Stimulated activated naive CD8-positive, alpha-beta T cell treated with anti-CD3 and anti-CD28 coated beads, Interleukin-15, amount 100 ng/mL, for 72 hours (primary cell): ENCODE data around the gene NTNG2.

Source experiments
- ATAC-seq: fragments of 150-1000 bp; cut with Tn5 transposase; 2 replicates; pipeline ENCODE4 v1.10.0; 2021; ENCODE audit warnings: mild to moderate bottlenecking, moderate library complexity
- DNase-seq, 2 donors: peaks; one replicate each; pipeline ENCODE4 v3.0.0; 2021 to 2022
- H3K27ac Mint-ChIP-seq, 2 donors: one replicate each; pipeline ENCODE4 v1.8.0; 2022; ENCODE audit warnings: mild to moderate bottlenecking in 2 of 2, mixed read lengths in 2 of 2, moderate library complexity in 2 of 2
- H3K27me3 Mint-ChIP-seq: one replicate; pipeline ENCODE4 v1.8.0; 2022; ENCODE audit warnings: mixed read lengths
- H3K4me1 Mint-ChIP-seq: one replicate; pipeline ENCODE4 v1.8.0; 2022; ENCODE audit warnings: mild to moderate bottlenecking, mixed read lengths
- H3K4me3 Mint-ChIP-seq, 2 donors: one replicate each; pipeline ENCODE4 v1.8.0; 2022; ENCODE audit warnings: mild to moderate bottlenecking in 2 of 2, mixed read lengths in 2 of 2, moderate library complexity in 1 of 2
- H3K9me3 Mint-ChIP-seq, 2 donors: one replicate each; pipeline ENCODE4 v1.8.0; 2022; ENCODE audit warnings: mixed read lengths in 2 of 2

Gene NTNG2

DNA sequence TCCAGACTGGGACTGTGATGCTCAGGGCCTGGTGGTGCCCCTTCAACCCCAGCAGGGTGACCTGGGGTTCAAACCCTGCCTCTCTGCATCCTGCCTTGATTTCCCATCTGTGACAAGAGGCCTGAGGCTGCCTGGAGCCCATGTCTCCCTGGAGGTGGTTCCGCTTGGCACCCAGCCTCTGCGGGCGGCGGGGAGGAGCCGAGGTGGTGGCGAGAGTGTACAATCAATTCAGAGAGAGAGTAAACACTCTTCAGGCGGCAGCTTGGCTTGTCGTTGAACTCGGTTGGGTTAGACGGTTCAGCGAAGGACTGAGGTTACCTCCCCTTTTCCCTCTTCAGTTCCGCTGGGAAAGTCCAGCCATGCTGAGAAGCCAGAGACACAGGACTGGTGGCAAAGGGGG lies 39.3 kb downstream of the NTNG2 start:
- ATAC-seq, result no peak
- Mint-ChIP-seq H3K4me1 (no peaks in the 10 kb centered on the region), H3K27me3 (peaks cover 25% of the 10 kb centered on the region), H3K9me3 (peaks cover 0 to 9% of the 10 kb centered on the region in 2 donors), H3K4me3 (no peak overlapping the region), H3K27ac (no peak overlapping the region)
- DNase-seq, result no peak

DNA sequence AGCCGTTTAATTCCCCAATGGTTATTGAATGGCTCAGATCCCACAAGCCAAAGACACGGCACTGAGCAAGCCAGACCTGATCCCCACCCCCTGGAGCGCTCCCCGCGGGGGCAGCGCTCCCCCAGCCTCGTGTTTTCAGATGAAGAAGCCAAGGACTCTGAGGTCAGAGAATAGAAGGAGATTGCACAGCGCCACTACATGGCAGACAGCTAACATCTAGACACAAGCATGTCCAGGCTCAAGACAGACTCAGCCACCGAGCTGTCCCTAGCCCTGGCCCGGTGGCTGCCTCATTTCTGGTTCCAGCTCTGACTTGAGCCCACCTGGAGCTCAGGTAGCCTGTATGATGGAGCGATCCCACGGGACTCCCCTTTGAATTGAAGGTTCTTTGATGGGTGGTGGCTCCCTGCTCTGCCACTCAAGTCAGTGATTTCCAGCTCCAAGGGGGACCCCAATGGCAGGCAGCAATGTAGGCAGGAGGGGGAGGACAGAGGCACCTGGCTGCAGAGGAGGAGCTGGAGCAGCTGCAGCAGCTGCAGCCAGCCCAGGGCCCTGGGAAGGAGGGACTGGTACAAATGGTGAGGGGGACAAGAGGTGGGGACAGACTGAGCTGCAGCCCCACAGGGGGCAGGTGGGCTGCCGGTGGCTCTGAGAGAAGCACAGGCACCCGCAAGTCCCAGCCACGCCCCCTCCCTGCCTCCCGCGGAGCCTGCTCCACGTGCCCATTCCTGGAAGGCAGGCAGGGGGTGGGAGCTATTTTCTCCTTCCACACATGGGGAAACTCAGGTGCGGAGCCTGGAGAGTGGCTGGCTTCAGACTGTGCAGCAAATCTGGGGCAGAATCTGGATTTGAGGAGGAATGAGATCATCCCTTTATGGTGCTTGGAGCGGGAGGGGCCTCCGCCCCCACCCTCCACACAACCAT lies 40.2 kb downstream of the NTNG2 start:
- Mint-ChIP-seq H3K9me3 (peaks cover 0 to 9% of the 10 kb centered on the region in 2 donors), H3K27ac (no peak overlapping the region), H3K4me1 (no peaks in the 10 kb centered on the region), H3K4me3 (no peak overlapping the region), H3K27me3 (peaks cover 25% of the 10 kb centered on the region)
- DNase-seq (no peak), ATAC-seq (no peak)

DNA sequence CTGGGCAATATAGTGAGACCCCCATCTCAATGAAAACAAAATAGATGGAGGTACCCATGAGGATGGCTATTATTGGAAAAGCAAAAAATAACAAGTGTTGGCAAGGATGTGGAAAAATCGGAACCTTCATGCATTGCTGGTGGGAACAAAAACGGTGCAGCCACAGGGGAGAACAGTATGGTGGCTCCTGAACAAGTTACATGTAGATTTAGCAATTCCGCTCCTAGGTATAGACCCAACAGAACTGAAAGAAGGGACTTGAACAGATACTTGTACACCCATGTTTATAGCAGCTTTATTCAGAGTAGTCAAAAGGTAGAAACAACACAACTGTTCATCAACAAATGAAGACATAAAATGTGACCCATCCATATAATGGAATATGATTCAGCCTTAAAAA lies 43.0 kb downstream of the NTNG2 start:
- peaks cover 25% of the 10 kb centered on the region for H3K27me3 Mint-ChIP-seq
- no peak overlapping the region for H3K27ac Mint-ChIP-seq
- DNase-seq (no peak), ATAC-seq (no peak)
- H3K4me3 Mint-ChIP-seq, result no peak overlapping the region
- H3K4me1 Mint-ChIP-seq, result peaks cover 8% of the 10 kb centered on the region
- peaks cover 0 to 9% of the 10 kb centered on the region in 2 donors for H3K9me3 Mint-ChIP-seq

DNA sequence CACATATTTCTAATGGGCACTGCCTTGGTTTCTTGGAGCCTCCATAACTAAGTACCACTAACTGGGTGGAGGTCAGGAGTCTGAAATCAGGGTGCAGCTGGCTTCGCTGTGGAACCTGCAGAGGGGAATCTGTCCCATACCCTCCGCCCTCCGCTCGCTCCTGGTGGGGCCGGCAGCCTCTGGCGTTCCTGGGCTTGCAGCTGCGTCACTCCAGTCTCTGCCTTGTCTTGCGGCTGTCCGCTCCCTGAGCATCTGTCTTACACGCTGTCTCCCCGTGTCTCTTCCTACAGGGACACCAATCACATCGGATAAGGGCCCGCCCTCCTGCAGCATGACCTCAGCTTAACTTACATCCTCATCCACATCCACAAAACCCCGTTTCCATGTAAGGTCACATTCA lies 45.4 kb downstream of the NTNG2 start:
- no peak for DNase-seq
- Mint-ChIP-seq H3K27ac (peak overlapping the region in 1 of 2 donors; percentile 45), H3K4me1 (peaks cover 8% of the 10 kb centered on the region), H3K4me3 (no peak overlapping the region), H3K9me3 (peaks cover 0 to 9% of the 10 kb centered on the region in 2 donors), H3K27me3 (peaks cover 16% of the 10 kb centered on the region)
- no peak for ATAC-seq

DNA sequence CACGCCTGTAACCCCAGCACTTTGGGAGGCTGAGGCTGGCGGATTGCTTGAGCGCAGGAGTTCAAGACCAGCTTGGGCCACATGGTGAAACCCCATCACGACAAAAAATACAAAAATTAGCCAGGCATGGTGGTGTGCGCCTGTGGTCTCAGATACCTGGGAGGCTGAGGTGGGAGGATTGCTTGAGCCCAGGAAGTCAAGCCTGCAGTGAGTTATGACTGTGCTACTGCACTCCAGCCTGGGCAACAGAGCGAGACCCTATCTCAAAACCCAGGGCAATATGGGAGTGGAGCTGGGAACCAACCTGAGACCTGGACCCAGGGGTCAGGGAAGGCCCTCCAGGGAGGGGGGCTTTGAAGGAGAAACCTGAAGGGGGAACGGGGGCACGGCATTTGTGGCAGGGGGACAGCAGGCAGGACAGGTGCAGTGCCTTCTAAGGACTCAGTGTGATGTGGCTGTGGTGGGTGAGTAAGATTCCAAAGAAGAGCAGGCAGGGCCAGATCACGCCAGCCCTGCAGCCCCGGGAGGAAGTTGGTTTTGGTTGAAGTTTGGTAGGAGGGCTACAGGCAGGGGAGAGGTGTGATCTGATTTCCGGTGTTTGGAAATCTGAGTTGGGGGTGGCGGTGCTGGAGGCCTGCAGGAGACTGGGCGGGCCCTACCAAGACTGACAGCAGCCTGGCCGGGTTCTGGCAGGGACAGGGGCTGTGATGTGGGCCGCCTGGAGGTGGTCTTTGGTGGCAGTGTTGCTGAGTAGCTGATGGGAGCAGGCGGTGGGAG lies 46.2 kb downstream of the NTNG2 start:
- DNase-seq, result no peak
- no peak overlapping the region for H3K27ac Mint-ChIP-seq
- H3K4me3 Mint-ChIP-seq, result no peak overlapping the region
- peaks cover 8% of the 10 kb centered on the region for H3K27me3 Mint-ChIP-seq
- peaks cover 0 to 9% of the 10 kb centered on the region in 2 donors for H3K9me3 Mint-ChIP-seq
- peaks cover 8% of the 10 kb centered on the region for H3K4me1 Mint-ChIP-seq
- ATAC-seq, result no peak

DNA sequence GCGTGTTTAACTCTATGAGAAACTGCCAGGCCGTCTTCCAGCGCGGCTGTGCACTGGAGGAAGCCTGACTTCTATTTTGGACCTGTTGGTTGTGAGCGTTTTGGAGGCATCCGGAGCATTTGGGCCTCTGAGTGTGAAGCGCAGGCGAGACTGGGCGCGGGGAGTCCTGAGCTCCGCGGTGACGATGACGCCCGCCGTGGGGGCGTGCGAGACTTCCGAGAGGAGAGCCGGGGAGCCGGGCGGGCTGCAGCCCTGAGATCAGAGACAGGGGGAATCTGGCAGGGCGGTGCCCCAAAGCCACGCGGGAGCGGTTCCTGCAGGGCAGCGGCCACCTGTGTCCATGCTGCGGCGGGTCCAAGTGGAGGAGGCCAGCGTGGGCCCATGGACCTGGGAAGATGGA lies 47.4 kb downstream of the NTNG2 start:
- no peak for ATAC-seq
- Mint-ChIP-seq H3K4me3 (no peak overlapping the region), H3K27me3 (peaks cover 7% of the 10 kb centered on the region), H3K4me1 (peaks cover 8% of the 10 kb centered on the region), H3K9me3 (peaks cover 0 to 9% of the 10 kb centered on the region in 2 donors), H3K27ac (peak overlapping the region in 1 of 2 donors; percentile 9)
- DNase-seq, result no peak

DNA sequence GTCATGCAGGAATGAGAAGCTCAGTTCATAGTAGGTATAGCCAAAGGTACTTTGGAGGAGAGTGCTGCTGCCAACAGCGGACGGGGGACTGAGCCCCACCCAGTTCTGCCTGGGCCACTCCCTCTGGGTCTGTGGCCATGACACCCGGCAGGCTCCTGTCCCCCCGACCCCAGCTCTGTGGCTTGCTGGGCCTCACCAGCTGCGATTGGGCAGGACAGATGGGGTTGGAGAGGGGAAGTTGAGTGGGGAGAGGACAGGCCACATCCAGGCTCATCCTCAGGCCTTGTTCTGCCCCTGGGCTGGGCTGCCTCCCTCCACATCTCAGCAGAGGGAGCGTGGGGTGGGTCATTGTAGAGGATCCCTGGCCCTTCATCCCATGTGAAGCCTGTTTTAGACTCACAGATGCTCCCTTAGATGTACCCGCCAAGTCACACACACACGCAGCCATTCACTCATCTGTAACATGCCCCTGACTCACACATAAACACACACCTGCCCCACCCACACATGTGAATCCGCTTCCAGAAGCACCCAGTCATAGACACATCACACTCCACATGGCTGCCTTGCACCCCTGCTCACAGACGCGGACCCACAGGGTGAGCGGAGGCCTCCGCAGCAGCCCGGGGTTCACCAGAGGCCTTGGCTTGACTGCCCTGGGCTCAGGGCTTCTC lies 48.8 kb downstream of the NTNG2 start:
- H3K27ac Mint-ChIP-seq, result peak overlapping the region in 1 of 2 donors; percentile 55
- DNase-seq, result no peak

DNA sequence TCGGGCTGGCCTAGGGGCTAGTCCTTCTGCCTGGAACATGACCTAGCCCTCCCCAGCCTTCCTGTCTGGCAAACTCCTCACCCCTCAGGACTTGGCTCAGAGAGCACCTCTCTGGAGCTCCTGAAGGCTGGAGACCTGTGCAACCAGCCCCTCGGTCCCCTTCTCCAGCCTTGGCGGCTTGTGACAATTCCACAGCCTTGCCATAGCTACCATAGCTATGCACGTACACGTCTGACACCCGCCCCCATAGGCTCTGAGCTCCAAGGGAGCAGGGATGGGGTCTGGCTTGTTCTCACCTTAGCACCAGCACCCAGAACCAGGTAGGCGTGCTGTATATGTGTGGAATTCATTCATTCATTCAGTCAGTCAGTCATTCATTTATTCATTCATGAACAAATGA lies 49.7 kb downstream of the NTNG2 start:
- no peaks in the 10 kb centered on the region for H3K9me3 Mint-ChIP-seq
- no peak for ATAC-seq

More for the DNA sequence above, 48.8 kb downstream of the NTNG2 start:
- Mint-ChIP-seq H3K4me3 (no peak overlapping the region), H3K4me1 (peaks cover 8% of the 10 kb centered on the region), H3K27me3 (no peaks in the 10 kb centered on the region), H3K9me3 (no peaks in the 10 kb centered on the region)
- peak; percentile 33 for ATAC-seq

DNA sequence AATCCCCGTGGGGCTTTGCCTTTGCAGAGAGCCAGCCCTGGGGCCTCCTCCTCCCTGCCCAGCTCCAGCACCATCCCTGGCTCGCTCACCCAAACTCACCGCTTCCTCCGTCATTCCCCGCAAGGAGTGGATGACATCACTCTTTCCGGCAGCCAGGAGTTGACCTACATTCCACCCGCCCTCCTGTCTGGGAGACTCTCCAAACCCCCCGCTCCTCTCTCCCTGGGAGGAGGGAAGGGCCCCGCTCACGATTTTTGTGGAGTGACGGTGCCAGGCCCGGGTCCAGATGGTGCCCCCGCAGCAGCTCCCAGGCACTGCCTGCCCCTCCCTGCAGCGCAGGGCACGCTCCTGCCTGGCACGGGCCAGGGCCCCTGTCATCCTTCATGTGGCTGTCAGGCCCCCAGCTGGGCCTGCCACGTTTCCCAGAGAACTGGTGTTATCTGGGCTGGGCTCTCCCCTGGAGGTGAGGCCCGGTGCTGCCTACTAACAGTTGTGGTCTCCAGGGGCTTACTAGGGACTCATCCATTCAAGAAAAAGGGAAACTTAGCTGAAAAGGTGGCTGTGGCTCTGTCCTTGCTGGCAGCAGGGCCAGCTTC lies 52.3 kb downstream of the NTNG2 start:
- H3K27me3 Mint-ChIP-seq, result no peaks in the 10 kb centered on the region
- DNase-seq, result no peak
- no peak overlapping the region for H3K4me3 Mint-ChIP-seq
- no peak for ATAC-seq
- H3K4me1 Mint-ChIP-seq, result no peaks in the 10 kb centered on the region
- no peak overlapping the region for H3K27ac Mint-ChIP-seq
- H3K9me3 Mint-ChIP-seq, result no peaks in the 10 kb centered on the region

More for the DNA sequence above, 49.7 kb downstream of the NTNG2 start:
- Mint-ChIP-seq H3K27ac (no peak overlapping the region), H3K27me3 (no peaks in the 10 kb centered on the region), H3K4me3 (no peak overlapping the region), H3K4me1 (peaks cover 8% of the 10 kb centered on the region)
- no peak for DNase-seq

DNA sequence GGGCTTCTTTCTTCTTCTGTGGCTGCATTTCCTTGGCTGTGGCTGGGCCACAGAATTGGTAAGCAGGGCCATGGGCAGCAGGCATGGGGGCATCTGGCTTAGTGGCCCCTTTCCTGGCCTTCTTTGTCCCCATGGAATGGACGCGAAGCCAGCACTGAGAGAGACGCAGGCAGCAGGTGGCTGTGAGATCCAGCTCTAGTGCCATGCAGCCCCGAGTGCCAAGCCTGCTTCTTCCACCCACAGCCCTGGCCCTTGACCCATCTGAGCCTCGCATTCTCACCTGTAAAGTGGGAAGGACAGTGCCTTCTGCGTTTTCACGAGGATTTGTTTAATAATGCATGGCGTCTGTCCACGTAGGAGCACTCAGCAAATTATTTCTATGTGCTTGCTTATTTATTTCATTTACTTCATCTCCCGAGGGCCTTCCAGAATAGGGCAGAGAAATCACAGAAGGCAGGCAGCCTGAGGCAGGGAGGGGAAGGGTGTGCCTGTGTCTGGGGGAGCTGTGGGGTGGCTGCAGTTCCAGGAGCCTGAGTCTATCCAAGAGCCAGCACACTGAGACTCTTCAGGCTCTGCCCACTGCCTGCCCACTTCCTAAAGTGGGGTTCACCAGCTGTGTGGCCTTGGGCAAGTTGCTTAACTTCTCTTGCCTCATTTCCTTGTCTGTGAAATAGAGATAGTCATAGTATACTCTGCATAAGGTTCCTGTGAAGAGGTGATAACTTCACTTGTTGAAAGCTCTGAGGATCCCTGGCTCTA lies 55.2 kb downstream of the NTNG2 start:
- H3K4me3 Mint-ChIP-seq, result no peak overlapping the region
- DNase-seq (no peak), ATAC-seq (no peak)
- no peaks in the 10 kb centered on the region for H3K4me1 Mint-ChIP-seq
- H3K27me3 Mint-ChIP-seq, result no peaks in the 10 kb centered on the region
- H3K27ac Mint-ChIP-seq, result no peak overlapping the region
- no peaks in the 10 kb centered on the region for H3K9me3 Mint-ChIP-seq

DNA sequence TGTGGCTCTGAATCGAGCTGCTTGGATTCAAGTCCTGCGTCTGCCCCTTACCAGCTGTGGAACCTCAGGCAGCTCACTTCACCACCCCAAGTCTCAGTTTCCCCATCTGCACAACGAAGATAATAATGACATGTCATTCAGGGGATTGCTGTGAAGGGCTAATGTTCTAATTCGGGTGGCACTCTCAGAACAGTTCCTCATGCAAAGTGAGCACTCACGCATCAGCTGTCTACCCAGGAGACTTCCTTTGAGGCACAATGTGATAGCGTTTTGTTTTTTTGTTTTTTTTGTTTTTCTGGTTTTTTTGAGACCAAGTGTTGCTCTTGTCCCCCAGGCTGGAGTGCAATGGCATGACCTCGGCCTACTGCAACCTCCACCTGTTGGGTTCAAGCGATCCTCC lies 56.4 kb downstream of the NTNG2 start:
- DNase-seq, result no peak
- ATAC-seq, result no peak
- H3K27me3 Mint-ChIP-seq, result peaks cover 8% of the 10 kb centered on the region
- no peak overlapping the region for H3K4me3 Mint-ChIP-seq
- H3K27ac Mint-ChIP-seq, result no peak overlapping the region
- no peaks in the 10 kb centered on the region for H3K9me3 Mint-ChIP-seq
- no peaks in the 10 kb centered on the region for H3K4me1 Mint-ChIP-seq

DNA sequence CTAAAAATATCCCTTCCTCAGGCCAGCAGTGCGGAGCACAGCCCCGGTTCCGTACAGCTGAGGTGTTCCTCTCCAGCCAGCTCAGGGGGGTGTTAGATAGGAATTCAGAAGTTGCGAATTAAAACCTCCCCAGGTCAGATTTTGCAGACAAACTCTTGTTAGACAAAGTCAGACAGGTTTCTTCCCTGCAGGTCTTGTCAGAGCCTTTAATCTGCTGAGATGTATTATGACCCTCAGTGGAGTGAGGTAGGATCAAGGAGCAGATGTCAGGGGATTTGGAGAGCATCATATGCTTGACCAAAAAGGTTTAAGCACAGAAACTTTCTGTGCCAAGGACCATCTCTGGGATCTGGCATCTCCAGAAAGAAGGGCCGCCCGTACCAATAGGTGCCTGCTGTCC lies 60.1 kb downstream of the NTNG2 start:
- H3K4me1 Mint-ChIP-seq, result no peaks in the 10 kb centered on the region
- H3K27me3 Mint-ChIP-seq, result peaks cover 13% of the 10 kb centered on the region
- no peak for DNase-seq
- peak overlapping the region in 1 of 2 donors; percentile 57 for H3K27ac Mint-ChIP-seq
- no peak overlapping the region for H3K4me3 Mint-ChIP-seq
- ATAC-seq, result no peak
- H3K9me3 Mint-ChIP-seq, result no peaks in the 10 kb centered on the region

DNA sequence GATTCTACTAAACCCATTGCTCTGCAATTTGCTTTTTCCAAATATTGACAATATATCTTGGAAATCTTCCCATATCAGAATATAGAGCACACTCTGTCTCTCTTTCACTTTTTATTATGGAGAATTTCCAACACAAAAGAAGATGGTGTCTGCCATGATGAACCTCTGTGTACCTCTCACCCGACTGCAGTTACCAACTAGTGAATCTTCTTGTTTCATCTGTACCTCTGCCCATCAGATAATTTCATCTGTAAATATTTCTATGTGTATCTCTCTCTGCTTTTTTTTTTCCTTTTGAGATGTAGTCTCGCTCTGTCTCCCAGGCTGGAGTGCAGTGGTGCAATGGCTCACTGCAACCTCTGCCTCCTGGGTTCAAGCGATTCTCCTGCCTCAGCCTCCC lies 62.8 kb downstream of the NTNG2 start:
- no peak for ATAC-seq
- peaks cover 13% of the 10 kb centered on the region for H3K27me3 Mint-ChIP-seq
- no peaks in the 10 kb centered on the region for H3K9me3 Mint-ChIP-seq
- H3K27ac Mint-ChIP-seq, result no peak overlapping the region
- peaks cover 11% of the 10 kb centered on the region for H3K4me1 Mint-ChIP-seq
- no peak overlapping the region for H3K4me3 Mint-ChIP-seq
- DNase-seq, result no peak

DNA sequence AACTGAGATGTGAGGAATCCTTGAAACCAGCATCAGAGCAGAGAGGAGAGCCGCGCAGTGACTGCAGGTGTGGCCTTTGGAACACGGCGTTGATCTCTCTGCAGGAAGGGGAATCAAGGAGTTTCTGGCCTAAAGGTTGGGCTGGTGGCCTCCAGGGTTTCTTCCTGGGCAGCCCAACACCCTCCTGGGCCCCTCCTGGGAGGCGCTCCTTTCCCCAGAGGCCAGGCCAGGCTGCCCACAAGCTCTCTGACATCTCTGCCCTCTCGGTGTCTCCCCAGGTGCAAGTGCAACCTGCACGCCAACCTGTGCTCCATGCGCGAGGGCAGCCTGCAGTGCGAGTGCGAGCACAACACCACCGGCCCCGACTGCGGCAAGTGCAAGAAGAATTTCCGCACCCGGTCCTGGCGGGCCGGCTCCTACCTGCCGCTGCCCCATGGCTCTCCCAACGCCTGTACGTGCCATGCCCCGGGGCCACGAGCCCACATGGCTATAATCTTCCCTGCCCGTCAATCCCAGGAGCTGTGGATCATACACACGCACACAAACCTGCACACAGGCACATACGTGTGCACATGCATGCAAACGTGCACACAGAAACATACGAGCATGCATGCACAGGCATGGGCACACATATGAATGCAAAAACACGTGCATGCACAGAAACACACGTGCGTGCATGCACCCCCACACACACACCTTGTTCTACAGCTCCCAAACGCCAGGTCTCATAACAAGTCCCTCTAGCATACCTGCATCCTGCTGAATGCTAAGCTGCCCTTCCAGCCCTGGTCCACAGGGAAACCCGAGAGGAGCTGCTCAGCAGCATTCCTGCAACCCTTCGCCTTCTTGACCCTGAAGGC lies 64.9 kb downstream of the NTNG2 start:
- Mint-ChIP-seq H3K27ac (no peak overlapping the region), H3K27me3 (peaks cover 13% of the 10 kb centered on the region), H3K4me3 (no peak overlapping the region), H3K9me3 (no peaks in the 10 kb centered on the region), H3K4me1 (peaks cover 11% of the 10 kb centered on the region)
- DNase-seq, result no peak
- no peak for ATAC-seq
